Mucosa of gallbladder (tissue), 1 donor: ENCODE data around the gene PTTG1IP2. TPM values are rescaled to one million over a fixed set of nuclear protein-coding genes. Genes with fewer than 3 reads are reported as not detected.

Experiments
- DNase-seq: peaks from one replicate; pipeline ENCODE4 v3.0.0-alpha.2; 2020; ENCODE audit warnings: low spot score
- total RNA-seq: library from RNA; stranded (reverse); gene quantifications from one replicate; pipeline ENCODE4 v1.2.1, GENCODE V29; 2021
- donor health status: DM: no; HTN: no; CAD: no.

PTTG1IP2 gene
- total RNA-seq, 1 donor from 2014 or later = not detected

- DNase-seq = no peak
These were observed 91.3 kb downstream of the PTTG1IP2 start for GRCh38 chr7:90560730-90561129.

Other genes starting within 250 kb of the PTTG1IP2 start
- gene CFAP69, start 224.5 kb upstream of the PTTG1IP2 start, total RNA-seq = 11.6 TPM
- not detected for gene FAM237B, start 148.3 kb upstream of the PTTG1IP2 start, total RNA-seq
- gene GTPBP10, start 122.9 kb upstream of the PTTG1IP2 start, total RNA-seq = 19.7 TPM
- gene CLDN12, start 66.2 kb upstream of the PTTG1IP2 start, total RNA-seq = 72.0 TPM
- gene CDK14, start 126.7 kb downstream of the PTTG1IP2 start, total RNA-seq = 70.3 TPM